ENCODE data around the gene UBE2J2.

DNA sequence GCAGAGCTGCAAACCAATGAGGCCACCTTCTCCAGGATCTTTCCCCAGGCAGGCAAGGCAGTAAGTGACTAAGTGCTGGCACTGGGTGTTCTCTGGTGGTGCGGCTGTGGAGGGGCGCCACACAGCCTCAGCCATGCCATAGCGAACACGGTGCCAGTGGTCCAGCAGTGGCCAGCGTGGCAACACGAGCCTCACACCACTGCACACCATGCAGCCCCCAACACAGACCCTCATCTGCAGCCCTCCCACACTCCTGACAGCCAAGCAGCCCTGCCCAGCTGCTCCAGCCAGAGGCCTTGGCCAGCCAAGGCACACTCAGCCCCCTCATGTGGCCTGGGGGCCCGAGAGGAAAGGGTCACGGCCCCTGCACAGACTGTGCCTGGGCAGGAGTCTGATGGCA lies 47.8 kb upstream of the UBE2J2 start:
- TF ChIP-seq, protein P1, sequence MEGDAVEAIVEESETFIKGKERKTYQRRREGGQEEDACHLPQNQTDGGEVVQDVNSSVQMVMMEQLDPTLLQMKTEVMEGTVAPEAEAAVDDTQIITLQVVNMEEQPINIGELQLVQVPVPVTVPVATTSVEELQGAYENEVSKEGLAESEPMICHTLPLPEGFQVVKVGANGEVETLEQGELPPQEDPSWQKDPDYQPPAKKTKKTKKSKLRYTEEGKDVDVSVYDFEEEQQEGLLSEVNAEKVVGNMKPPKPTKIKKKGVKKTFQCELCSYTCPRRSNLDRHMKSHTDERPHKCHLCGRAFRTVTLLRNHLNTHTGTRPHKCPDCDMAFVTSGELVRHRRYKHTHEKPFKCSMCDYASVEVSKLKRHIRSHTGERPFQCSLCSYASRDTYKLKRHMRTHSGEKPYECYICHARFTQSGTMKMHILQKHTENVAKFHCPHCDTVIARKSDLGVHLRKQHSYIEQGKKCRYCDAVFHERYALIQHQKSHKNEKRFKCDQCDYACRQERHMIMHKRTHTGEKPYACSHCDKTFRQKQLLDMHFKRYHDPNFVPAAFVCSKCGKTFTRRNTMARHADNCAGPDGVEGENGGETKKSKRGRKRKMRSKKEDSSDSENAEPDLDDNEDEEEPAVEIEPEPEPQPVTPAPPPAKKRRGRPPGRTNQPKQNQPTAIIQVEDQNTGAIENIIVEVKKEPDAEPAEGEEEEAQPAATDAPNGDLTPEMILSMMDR (IDR thresholded peaks at IDR 0.05): no peak
- no peak for TF ChIP-seq POLR2A (IDR thresholded peaks at IDR 0.05)
